NCI-H2227 (cell line): ENCODE measurements around the gene KRT7.
"Not testable (repeated sequence)": the region's sequence is repeated elsewhere in the genome, so short reads cannot be mapped to it uniquely, and the experiment has no call there.

ENCODE experiments used
- DNase-seq: peaks from one replicate; lab custom pipeline; 2025; ENCODE audit not compliant: unreplicated experiment; lab: John Stamatoyannopoulos, UW

The KRT7 gene

DNA sequence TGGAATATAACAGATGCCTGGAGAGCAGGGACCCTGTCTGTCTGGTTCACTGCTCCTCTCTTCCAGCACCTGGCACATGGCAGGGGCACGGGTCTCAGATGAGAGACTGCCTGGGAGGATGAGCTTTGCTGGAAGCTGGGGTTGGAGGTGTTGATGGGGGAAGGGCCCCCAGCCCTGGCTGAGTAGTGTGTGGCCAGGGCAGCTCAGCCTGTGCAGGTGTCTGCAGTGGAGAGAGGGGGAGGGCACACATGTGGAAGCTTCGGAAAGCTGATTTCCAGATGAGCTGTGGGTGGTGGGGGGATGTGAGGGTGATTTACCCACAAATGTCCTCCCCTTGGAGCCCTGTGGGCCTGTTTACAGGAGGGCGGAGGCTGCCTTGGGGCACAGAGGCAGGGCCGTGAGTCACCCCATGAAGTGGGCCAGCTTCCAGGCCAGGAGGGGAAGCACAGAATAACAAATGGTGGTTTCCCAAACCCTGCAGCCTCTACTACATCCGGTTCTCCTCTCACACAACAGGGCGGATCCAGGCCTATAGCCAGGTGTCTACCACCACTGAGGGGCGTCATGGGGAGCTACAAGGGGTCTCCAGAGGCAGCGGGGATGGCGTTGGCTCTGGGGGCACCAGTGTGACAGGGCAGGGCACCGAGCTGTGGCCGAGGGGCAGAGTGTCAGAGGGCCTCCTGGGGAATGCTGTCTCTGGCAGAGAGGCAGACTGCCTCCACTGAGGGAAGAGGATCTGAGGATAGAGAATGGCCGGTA is 11.0 kb downstream of the KRT7 start:
- no peak for DNase-seq

DNA sequence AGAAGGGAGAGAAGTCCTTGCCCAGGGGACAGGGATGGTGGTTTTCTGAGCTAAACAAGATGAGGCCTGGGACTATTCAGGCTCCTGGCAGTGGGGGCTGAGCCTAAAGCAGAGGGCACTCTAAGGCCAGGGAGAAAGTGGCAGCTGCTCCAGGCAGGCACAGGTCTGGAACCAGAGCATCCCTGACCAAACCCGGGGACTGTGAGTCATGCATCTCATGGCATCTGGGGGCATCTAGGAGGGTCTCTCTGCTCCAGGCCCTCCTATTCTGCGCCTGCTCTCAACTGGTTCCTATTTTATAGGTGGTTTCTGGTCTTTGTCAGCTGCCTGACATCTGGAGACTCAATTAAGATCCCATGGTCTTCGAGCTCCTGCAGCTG is 11.6 kb downstream of the KRT7 start:
- DNase-seq: no peak

GRCh38 chr12:52245259-52245961 is 12.4 kb downstream of the KRT7 start:
- DNase-seq: no peak

GRCh38 chr12:52245962-52246569 is 13.0 kb downstream of the KRT7 start:
- DNase-seq: no peak

DNA sequence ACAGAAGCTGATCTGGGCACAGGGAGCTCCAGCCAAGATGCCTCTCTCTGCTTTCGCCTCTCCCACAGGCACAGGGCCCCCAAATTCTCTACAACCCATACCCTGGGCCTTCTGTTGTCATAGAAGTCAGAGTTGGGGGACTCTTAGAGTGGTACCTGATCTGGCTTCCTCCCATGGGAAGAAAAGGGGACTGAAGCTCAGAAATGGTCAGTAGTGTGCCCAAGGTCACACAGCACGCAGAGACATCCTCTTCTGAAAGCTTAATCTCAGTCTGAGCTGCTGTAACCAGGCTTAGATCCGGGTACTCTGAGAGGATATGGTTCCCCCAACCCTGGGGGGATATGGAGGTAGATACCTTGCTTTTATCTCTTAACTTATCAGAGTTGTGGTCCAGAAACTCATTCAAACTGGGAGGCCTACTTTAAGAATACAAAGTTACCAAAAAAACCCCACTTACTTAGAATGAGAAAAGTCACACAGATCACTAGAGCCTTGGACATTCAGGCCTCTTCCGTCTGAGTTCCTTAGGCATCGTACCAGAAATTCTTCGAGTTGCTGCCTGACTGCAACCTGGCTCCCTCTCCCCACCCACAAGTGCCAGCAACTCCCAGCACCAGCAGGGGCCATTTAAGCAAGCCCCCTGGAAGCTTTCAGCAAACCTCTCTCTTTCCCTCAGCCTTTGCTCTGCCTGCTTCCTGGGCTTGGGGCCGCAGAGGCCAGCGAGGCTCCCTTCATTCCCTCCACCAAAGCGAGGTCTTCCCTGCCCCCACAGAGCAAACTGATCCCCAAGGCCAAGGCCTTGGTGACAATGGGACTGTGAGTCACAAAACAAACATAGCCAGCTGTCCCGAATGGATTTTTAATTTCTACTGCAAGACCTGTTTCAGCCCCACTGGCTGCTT is 13.9 kb downstream of the KRT7 start:
- no peak for DNase-seq

GRCh38 chr12:52247622-52248540 is 14.8 kb downstream of the KRT7 start:
- no peak for DNase-seq

DNA sequence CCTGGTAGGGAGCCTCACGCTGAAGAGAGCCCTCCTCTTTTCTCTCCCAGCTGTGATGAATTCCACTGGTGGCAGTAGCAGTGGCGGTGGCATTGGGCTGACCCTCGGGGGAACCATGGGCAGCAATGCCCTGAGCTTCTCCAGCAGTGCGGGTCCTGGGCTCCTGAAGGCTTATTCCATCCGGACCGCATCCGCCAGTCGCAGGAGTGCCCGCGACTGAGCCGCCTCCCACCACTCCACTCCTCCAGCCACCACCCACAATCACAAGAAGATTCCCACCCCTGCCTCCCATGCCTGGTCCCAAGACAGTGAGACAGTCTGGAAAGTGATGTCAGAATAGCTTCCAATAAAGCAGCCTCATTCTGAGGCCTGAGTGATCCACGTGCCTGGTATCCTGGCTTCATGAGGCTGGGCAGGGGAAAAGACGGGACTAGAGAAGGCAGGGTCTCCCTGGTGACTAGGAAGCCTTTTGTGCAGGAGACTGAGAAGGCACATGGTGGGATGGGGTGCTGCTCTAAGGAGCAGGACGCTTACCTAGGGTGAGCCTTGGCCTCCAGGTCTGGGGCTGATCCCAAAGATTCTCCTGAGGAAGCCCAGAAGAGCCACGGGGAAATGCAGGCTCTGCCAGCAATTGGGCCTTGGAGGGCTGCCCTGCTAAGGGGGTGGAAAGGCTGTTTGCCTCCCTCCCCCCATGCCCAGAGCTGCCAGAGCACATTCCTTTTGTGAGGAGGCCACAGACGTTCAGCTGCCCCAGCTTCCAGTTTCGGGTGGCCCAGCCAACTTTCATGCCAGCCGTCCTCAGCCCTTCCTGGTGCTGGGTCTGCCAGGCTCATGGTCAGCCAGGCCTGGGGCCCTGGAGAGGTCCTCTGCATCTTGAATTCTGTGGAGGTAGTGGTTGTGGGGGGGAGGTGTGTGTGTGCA is 15.8 kb downstream of the KRT7 start:
- DNase-seq: no peak

- no peak for DNase-seq
Observed at GRCh38 chr12:52249511-52250047, 16.5 kb downstream of the KRT7 start.

- no peak for DNase-seq
Observed at GRCh38 chr12:52250048-52250990, 17.3 kb downstream of the KRT7 start.

DNA sequence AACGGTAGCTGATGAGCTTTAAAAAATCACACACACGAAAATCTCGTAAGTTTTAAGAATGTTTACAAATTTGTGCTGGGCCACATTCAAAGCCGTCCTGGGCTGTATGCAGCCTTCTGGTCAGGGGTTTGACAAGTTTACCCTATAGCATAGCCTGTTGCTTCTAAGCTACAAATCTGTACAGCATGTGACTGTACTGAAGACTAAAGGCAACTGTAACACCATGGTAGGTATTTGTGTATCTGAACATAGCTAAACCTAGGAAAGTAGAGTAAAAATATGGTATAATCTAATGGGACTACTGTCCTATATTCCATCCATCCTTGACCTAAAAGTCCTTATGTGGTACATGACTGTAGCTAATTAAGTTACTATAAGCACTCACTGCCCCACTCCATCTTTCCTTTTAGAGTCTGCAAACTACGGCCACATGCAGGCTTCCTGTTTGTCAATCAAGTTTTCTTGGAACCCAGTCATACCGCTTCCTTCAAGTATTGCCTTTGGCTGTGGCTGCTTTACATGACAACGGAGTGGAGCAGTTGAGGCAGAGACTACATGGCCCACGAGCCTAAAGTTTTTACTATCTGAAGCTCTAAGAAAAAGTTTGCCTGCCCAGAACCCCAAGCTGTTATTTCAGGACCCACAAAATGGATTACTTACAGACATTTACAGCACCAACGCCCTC is 18.5 kb downstream of the KRT7 start:
- DNase-seq: no peak

DNA sequence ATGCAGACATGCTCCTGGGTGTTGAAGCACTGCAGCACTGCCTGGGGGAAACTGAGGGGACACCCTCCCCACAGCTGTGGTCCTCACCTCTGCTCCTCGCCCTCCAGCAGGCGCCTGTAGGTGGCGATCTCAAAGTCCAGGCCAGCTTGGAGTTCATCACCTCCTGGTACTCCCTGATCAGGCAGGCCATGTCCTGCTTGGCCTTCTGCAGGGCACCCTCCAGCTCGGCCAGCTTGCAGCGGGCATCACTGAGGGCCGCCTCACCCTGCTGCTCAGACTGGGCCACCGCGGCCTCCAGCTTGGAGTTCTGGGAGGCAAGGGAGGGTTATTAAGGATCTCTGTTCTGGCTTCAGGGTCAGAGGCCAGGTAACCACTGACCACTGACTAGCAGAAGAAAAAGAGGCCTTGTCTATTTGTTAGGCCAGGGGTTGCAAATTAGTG is 19.2 kb downstream of the KRT7 start:
- not testable (repeated sequence) for DNase-seq

DNA sequence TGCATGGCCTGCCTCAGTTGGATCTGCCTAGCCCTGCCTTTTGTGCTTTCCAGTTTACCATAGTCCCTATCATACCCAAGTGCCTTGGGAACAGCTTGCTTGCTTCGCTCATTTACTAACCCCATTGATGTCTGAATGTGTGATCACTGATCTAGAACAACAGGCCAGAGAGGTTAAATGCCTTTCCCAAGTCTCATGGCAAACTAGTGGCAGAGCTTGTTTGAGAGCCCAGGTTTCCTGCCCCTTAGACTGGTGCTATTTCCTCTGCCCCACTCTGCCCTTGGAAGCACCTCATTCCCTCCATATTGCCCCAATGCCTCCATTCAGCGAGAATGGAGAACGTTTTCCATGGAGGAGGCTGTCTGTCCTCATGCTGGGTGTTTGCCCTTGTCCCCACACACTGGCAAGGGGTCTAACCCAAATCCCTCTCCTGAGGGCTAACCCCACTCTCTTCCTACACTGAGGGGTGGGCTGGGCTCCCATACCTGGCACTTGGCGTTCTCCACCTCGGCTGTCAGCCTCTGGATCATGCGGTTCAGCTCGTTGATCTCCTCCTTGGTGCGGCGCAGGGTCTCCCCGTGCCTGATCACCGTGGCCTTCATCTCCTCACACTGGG is 19.8 kb downstream of the KRT7 start:
- DNase-seq: no peak

DNA sequence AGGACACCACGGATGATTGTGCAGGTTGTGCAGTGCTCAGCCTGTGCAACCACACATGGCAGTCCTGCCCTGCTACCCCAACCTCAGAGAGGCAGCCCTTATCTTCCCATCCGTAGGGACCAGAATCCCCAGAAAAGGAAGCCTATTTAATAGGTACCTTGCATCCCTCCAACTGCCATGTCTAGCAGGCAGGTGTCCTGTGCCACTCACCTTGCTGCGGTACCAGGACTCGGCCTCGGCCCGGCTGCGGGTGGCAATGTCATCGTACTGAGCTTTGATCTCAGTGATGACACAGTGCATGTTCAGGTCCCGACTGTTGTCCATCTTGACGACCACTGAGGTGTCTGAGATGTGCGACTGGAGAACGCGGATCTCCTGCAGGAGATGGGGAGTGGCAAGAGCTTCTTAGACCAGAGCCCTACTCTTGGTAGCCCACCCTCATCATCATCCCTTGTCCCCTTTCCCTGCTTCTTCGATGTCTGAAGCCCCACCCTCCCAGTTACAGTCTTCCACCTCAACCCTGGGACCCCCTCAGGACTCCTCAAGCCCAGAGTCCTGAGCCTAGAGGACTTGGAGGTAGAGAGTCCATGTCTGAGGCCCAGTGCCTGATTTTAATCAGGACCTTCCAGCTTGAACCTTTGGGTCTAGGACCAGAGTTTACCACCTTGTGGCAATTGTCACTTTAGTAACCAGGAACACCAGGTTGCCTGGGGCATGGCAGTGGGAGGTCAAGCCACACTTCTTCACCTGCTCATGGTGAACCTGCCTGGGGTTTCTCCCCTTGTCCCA is 20.5 kb downstream of the KRT7 start:
- no peak for DNase-seq

DNA sequence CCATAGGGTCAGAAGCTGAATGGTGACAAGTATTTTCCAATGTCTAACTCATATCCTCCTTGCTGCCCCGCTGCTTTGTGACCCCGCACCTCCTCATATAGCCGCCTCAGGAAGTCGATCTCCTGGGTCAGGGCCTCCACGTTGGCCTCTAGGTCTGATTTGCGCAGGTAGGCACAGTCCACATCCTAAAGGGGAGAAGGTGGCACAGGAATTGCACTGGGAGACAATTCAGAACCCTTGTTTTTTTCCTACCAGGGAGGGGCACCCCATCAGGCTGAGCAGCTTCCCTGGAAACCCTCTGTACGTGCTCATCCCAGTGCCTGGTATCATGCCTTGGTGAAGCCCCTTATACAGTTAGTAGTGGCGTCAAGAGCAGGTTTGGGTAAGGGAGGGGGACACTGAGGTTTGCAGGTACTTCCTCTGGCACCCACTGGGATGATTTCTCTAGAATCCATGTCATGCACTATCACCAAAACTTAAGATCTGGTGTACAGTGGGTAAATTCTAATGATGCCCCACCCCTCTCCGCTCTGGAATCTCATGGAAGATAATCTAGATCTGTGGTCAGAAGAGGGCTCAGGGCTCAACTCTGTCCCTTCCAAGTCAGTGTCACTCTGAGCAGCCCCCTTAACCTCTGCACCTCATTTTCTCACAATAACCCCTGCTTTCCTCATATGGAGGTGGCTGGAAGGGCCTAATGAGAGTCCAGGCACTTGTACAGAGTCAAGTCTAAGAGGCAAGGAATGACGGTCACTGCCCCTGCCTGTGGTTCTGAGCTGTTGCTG is 21.3 kb downstream of the KRT7 start:
- DNase-seq: no peak
